Gastrocnemius medialis (tissue), 4 donors: ENCODE measurements around the gene CCNQ. TPM values are rescaled to one million over a fixed set of nuclear protein-coding genes. Genes with fewer than 3 reads are reported as not detected.

Experiments used
- ATAC-seq, 2 donors: fragments of 150-250 bp; one replicate each; pipeline ENCODE4 v1.9.1; 2016
- DNase-seq, 2 donors: peaks; one replicate each; pipeline ENCODE4 v3.0.0-alpha.2; 2019
- H3K27ac ChIP-seq, 4 donors: fragments of 200-600 bp; sonication (generic); 1 replicate in 1 of 4; 2 replicates in 3 of 4; pipeline ENCODE4 v1.5.1; 2016 to 2018; ENCODE audit warnings: mild to moderate bottlenecking in 2 of 4, moderate library complexity in 1 of 4
- H3K27me3 ChIP-seq, 3 donors: fragments of 200-600 bp; sonication (generic) in 2 of 3; 1 replicate in 1 of 3; 2 replicates in 2 of 3; pipeline versions ENCODE4 v1.5.1 to v1.6.0; 2016 to 2019; ENCODE audit warnings: mild to moderate bottlenecking in 1 of 3, moderate library complexity in 1 of 3
- H3K36me3 ChIP-seq, 2 donors: fragments of 200-600 bp; sonication (generic) in 1 of 2; one replicate each; pipeline ENCODE4 v1.5.1; 2017 to 2018
- H3K4me1 ChIP-seq, 2 donors: fragments of 200-600 bp; sonication (generic) in 1 of 2; one replicate each; pipeline ENCODE4 v1.5.1; 2016 to 2017; ENCODE audit warnings: mild to moderate bottlenecking in 2 of 2
- H3K4me3 ChIP-seq, 4 donors: fragments of 200-600 bp; sonication (generic) in 3 of 4; 1 replicate in 1 of 4; 2 replicates in 3 of 4; pipeline ENCODE4 v1.5.1; 2016 to 2019; ENCODE audit warnings: mild to moderate bottlenecking in 2 of 4
- H3K9me3 ChIP-seq, 3 donors: fragments of 200-600 bp; sonication (generic) in 2 of 3; 1 replicate in 1 of 3; 2 replicates in 2 of 3; pipeline ENCODE4 v1.5.1; 2016 to 2019
- CTCF ChIP-seq, 5 experiments: fragments of 450-650 bp in 3 of 5; fragments of 200-600 bp in 2 of 5; sonication (generic) in 2 of 5; IDR thresholded peaks in 4 of 5; conservative IDR thresholded peaks in 1 of 5; 1 replicate in 4 of 5; 2 replicates in 1 of 5; pipeline ENCODE4 v1.5.1; 2016 to 2019; ENCODE audit warnings: antibody characterized with exemption in 5 of 5, mild to moderate bottlenecking in 3 of 5, moderate library complexity in 3 of 5
- POLR2A ChIP-seq, 2 donors: fragments of 450-650 bp; IDR thresholded peaks; one replicate each; pipeline ENCODE4 v1.6.1; 2017; ENCODE audit warnings: antibody characterized with exemption in 2 of 2, mild to moderate bottlenecking in 2 of 2, moderate library complexity in 2 of 2
- in situ Hi-C, 4 donors: fragments of 200-750 bp; cut with MboI; loops; one replicate each; pipeline versions ENCODE4 v1.15.0 to v1.8.0; 2017; ENCODE audit warnings: low sequenced_read_pairs in 4 of 4
- intact Hi-C: fragments of 100-400 bp; cut with DNase I; formaldehyde crosslinking; loops from one replicate; pipeline ENCODE4 v1.15.1; 2023; ENCODE audit warnings: low total_unique reads
- total RNA-seq, 4 donors: library from RNA; depleted of rRNA; stranded (reverse); fragments of >200 nt; gene quantifications; one replicate each; pipeline versions ENCODE4 v1.1.0 to v1.2.3, GENCODE V29; 2016

The CCNQ gene
- total RNA-seq, 4 donors from 2014 or later, result 48.4 to 61.5 (median 52.8) TPM

GRCh38 chrX:153627675-153628111, 28.8 kb upstream of the CCNQ start:
- Histone ChIP-seq H3K9me3 (no peaks in the 10 kb centered on the region), H3K4me1 (no peaks in the 10 kb centered on the region), H3K36me3 (no peaks in the 10 kb centered on the region), H3K27me3 (peaks cover 0 to 9% (median 0%) of the 10 kb centered on the region in 3 donors), H3K27ac (no peak overlapping the region), H3K4me3 (no peak overlapping the region)
- in situ Hi-C loops (no loop called here), intact Hi-C loops (no loop called here)
- TF ChIP-seq POLR2A (IDR thresholded peaks at IDR 0.05) (no peak), CTCF (IDR thresholded peaks at IDR 0.05 in 4 of 5, conservative IDR thresholded peaks at IDR 0.05 in 1 of 5) (no peak)
- no peak for ATAC-seq
- no peak for DNase-seq

GRCh38 chrX:153626863-153627674, 28.1 kb upstream of the CCNQ start:
- in situ Hi-C loops, result no loop called here
- TF ChIP-seq POLR2A (IDR thresholded peaks at IDR 0.05) (no peak), CTCF (IDR thresholded peaks at IDR 0.05 in 4 of 5, conservative IDR thresholded peaks at IDR 0.05 in 1 of 5) (no peak)

DNA sequence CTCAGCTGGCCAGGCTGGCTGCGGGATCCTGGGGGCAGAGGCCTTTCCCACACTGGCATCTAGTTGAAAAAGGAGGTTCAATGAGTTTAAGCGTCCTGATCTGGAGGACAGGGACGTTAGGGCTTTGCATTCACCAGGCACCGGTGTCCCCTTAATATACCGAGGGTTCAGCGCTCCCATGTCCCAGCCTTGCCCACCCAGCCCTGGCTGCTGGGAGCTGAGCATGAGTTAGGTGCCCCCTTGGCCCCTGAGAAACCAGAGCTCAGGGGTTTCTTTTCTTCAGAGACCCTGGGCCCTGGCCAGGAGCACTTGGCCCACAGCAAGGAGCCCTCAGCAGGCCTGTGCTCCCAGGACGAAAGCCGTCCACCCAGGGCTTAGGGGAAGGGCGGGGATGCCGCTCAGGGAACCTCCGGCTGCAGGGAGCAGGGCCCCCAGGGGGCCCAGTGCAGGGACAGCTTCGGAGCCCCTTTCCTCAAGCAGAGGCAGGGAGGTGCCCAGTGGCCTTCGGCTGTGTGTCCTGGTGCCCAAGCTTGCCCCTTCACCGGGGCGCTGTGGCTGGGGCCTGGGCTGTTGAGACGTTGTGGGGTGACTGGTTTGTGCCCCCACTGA, 27.2 kb upstream of the CCNQ start:
- in situ Hi-C loops, result no loop called here
- intact Hi-C loops, result no loop called here
- no peaks in the 10 kb centered on the region for H3K36me3 ChIP-seq
- H3K4me1 ChIP-seq, result no peaks in the 10 kb centered on the region
- H3K27me3 ChIP-seq, result peaks cover 0 to 4% (median 0%) of the 10 kb centered on the region in 3 donors
- no peak overlapping the region for H3K27ac ChIP-seq
- no peak overlapping the region for H3K4me3 ChIP-seq
- TF ChIP-seq CTCF (IDR thresholded peaks at IDR 0.05 in 4 of 5, conservative IDR thresholded peaks at IDR 0.05 in 1 of 5), result no peak
- no peak for TF ChIP-seq POLR2A (IDR thresholded peaks at IDR 0.05)
- no peaks in the 10 kb centered on the region for H3K9me3 ChIP-seq
- ATAC-seq (no peak), DNase-seq (no peak)

More at GRCh38 chrX:153626863-153627674, 28.1 kb upstream of the CCNQ start:
- ATAC-seq (no peak), DNase-seq (no peak)
- no peaks in the 10 kb centered on the region for H3K36me3 ChIP-seq
- no peaks in the 10 kb centered on the region for H3K9me3 ChIP-seq
- H3K4me3 ChIP-seq, result no peak overlapping the region
- intact Hi-C loops, result no loop called here
- H3K4me1 ChIP-seq, result no peaks in the 10 kb centered on the region
- peaks cover 0 to 8% (median 0%) of the 10 kb centered on the region in 3 donors for H3K27me3 ChIP-seq
- H3K27ac ChIP-seq, result no peak overlapping the region

DNA sequence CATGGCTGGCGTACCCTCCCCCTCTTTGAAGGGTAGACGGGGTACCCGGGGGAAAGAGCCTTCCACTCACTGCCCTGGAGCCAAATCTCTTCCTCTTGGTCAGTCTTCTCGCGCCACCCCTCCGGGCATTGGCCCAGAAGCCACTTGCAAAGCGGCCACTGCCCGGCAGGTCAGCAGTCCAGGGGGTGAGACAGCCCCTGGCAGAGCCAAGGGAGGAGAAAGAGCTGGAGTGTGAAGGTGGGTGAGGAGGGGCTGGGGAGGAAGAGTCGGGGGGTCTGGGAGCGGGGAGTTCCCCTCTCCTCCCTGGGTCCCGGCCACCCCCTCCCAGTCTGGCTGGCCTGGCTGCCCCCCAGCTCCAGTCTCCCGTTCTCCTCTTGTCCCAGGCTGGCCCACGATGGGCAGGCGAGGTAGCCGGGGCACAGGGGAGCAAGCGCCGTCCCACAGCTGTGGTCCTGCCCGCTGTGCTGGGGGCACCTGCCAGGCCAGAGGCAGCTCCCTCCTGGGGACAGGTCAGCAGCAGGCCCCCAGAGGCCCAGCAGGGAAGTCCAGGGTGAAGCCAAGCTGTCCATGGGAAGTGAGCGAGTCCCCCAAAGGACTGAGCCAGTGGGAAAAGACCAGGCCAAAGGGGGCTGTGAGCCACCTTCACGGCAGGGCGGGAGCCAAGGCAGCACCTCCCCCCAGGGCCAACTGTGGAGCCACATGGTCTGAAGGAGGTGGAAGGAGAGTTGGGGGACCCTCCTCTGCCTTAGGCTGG, 26.5 kb upstream of the CCNQ start:
- ATAC-seq (no peak), DNase-seq (no peak)
- no peak overlapping the region for H3K4me3 ChIP-seq
- H3K4me1 ChIP-seq, result no peaks in the 10 kb centered on the region
- intact Hi-C loops, result no loop called here
- TF ChIP-seq POLR2A (IDR thresholded peaks at IDR 0.05), result no peak
- no peak for TF ChIP-seq CTCF (IDR thresholded peaks at IDR 0.05 in 4 of 5, conservative IDR thresholded peaks at IDR 0.05 in 1 of 5)
- no peak overlapping the region for H3K27ac ChIP-seq
- no peaks in the 10 kb centered on the region for H3K9me3 ChIP-seq
- in situ Hi-C loops, result no loop called here
- peaks cover 0 to 4% (median 0%) of the 10 kb centered on the region in 3 donors for H3K27me3 ChIP-seq
- no peaks in the 10 kb centered on the region for H3K36me3 ChIP-seq
